DOHH2 (cell line): ENCODE results near the gene GLIS2.
A peak's percentile ranks its signal among the peaks of the same experiment; 100 is the strongest.

Experiments used
- H3F3A ChIP-seq: fragments of 200-600 bp; sonication (generic), shearing (Covaris generic); 2 replicates; pipeline ENCODE4 v1.6.0; 2016; ENCODE audit warnings: antibody characterized with exemption, mild to moderate bottlenecking; ENCODE audit not compliant: control insufficient read depth, insufficient read depth
- H3K27ac ChIP-seq: fragments of 200-600 bp; sonication (generic); 2 replicates; pipeline ENCODE4 v1.5.1; 2014; ENCODE audit warnings: low read depth, mild to moderate bottlenecking, low read length, moderate library complexity
- H3K27me3 ChIP-seq: fragments of 200-600 bp; sonication (generic); 2 replicates; pipeline ENCODE4 v1.6.1; 2014; ENCODE audit warnings: mild to moderate bottlenecking, low read length, mixed read lengths; ENCODE audit not compliant: control insufficient read depth
- H3K36me3 ChIP-seq: fragments of 200-600 bp; sonication (generic); 2 replicates; pipeline ENCODE4 v1.6.1; 2014; ENCODE audit warnings: mild to moderate bottlenecking, low read length, moderate library complexity, mixed read lengths; ENCODE audit not compliant: control insufficient read depth
- H3K4me1 ChIP-seq: fragments of 200-600 bp; sonication (generic); 2 replicates; pipeline ENCODE4 v1.6.1; 2014; ENCODE audit warnings: mild to moderate bottlenecking, low read length, mixed read lengths; ENCODE audit not compliant: control insufficient read depth
- H3K4me2 ChIP-seq: fragments of 200-600 bp; sonication (generic); 2 replicates; pipeline ENCODE4 v1.6.0; 2014; ENCODE audit warnings: mild to moderate bottlenecking, low read length, moderate library complexity
- H3K4me3 ChIP-seq: fragments of 200-600 bp; sonication (generic); 2 replicates; pipeline ENCODE4 v1.5.1; 2014; ENCODE audit warnings: mild to moderate bottlenecking, low read length, mixed read lengths
- H3K79me2 ChIP-seq: fragments of 200-600 bp; sonication (generic); 2 replicates; pipeline ENCODE4 v1.6.1; 2014; ENCODE audit warnings: mild to moderate bottlenecking, low read length, mixed read lengths; ENCODE audit not compliant: control insufficient read depth
- H3K9me2 ChIP-seq: fragments of 200-600 bp; sonication (generic); replicated peaks from 2 replicates; pipeline ENCODE4 v1.6.1; 2014; ENCODE audit warnings: mild to moderate bottlenecking, low read length, mixed read lengths; ENCODE audit not compliant: control insufficient read depth
- H3K9me3 ChIP-seq: fragments of 200-600 bp; sonication (generic); 2 replicates; pipeline ENCODE4 v1.6.1; 2014; ENCODE audit warnings: antibody characterized with exemption, low read length, mixed read lengths; ENCODE audit not compliant: control insufficient read depth, insufficient read depth
- H4K20me1 ChIP-seq: fragments of 200-600 bp; sonication (generic); 2 replicates; pipeline ENCODE4 v1.6.0; 2014; ENCODE audit warnings: low read depth, mild to moderate bottlenecking, antibody characterized with exemption, low read length, moderate library complexity; ENCODE audit not compliant: control insufficient read depth, insufficient read depth
- CTCF ChIP-seq: fragments of 200-600 bp; sonication (generic); IDR thresholded peaks from one replicate; pipeline ENCODE4 v1.5.1; 2014; ENCODE audit warnings: antibody characterized with exemption, mild to moderate bottlenecking, low read depth, low read length; ENCODE audit not compliant: poor library complexity, severe bottlenecking
- EZH2phosphoT487 ChIP-seq: fragments of 200-600 bp; sonication (generic); IDR thresholded peaks from 2 replicates; pipeline ENCODE4 v1.6.1; 2017; ENCODE audit warnings: borderline replicate concordance, mild to moderate bottlenecking, antibody characterized with exemption, low read length, moderate library complexity, mixed read lengths

Gene GLIS2

GRCh38 chr16:4328046-4328781 is 12.3 kb downstream of the GLIS2 start:
- Histone ChIP-seq H3K4me2 (peak overlapping the region; percentile 71), H3K9me2 (no peaks in the 10 kb centered on the region), H4K20me1 (no peaks in the 10 kb centered on the region; the same call in 1 of the 2 replicates), H3K27ac (no peak overlapping the region), H3K4me3 (peak overlapping the region; percentile 62), H3K27me3 (peaks cover 21% of the 10 kb centered on the region), H3K36me3 (no peaks in the 10 kb centered on the region), H3K79me2 (no peaks in the 10 kb centered on the region), H3K4me1 (peaks cover 16% of the 10 kb centered on the region), H3K9me3 (no peaks in the 10 kb centered on the region), H3F3A (no peaks in the 10 kb centered on the region)
- TF ChIP-seq EZH2phosphoT487 (peak; percentile 58; the same call in 1 of the 2 replicates), CTCF (peak; percentile 34)

- H4K20me1 ChIP-seq = no peaks in the 10 kb centered on the region; the same call in 1 of the 2 replicates
These were observed 13.2 kb downstream of the GLIS2 start for GRCh38 chr16:4328782-4329775.

GRCh38 chr16:4330277-4330874 is 14.5 kb downstream of the GLIS2 start:
- TF ChIP-seq EZH2phosphoT487 (no peak), CTCF (peak; percentile 86)
- no peaks in the 10 kb centered on the region for H3K79me2 ChIP-seq
- H4K20me1 ChIP-seq = no peaks in the 10 kb centered on the region; the same call in 1 of the 2 replicates

More at GRCh38 chr16:4328782-4329775, 13.2 kb downstream of the GLIS2 start:
- H3F3A ChIP-seq = no peaks in the 10 kb centered on the region
- H3K27me3 ChIP-seq = peaks cover 21% of the 10 kb centered on the region
- TF ChIP-seq EZH2phosphoT487 (no peak), CTCF (no peak)
- no peaks in the 10 kb centered on the region for H3K36me3 ChIP-seq
- H3K9me2 ChIP-seq = no peaks in the 10 kb centered on the region
- H3K9me3 ChIP-seq = no peaks in the 10 kb centered on the region
- 0 out of 2 replicates have a peak overlapping the region, but pooled peaks have one; percentile 71 for H3K4me2 ChIP-seq
- peaks cover 16% of the 10 kb centered on the region for H3K4me1 ChIP-seq
- no peak overlapping the region for H3K4me3 ChIP-seq
- no peak overlapping the region for H3K27ac ChIP-seq
- H3K79me2 ChIP-seq = no peaks in the 10 kb centered on the region

More at GRCh38 chr16:4330277-4330874, 14.5 kb downstream of the GLIS2 start:
- H3K4me3 ChIP-seq = no peak overlapping the region
- no peaks in the 10 kb centered on the region for H3K9me3 ChIP-seq
- H3K4me1 ChIP-seq = peaks cover 16% of the 10 kb centered on the region
- H3K27ac ChIP-seq = no peak overlapping the region
- H3F3A ChIP-seq = no peaks in the 10 kb centered on the region
- H3K9me2 ChIP-seq = no peaks in the 10 kb centered on the region
- no peak overlapping the region for H3K4me2 ChIP-seq
- H3K27me3 ChIP-seq = peaks cover 21% of the 10 kb centered on the region
- H3K36me3 ChIP-seq = no peaks in the 10 kb centered on the region
